IMR-90 (cell line): Measurements from ENCODE around the gene TRAK2. TPM values are rescaled to one million over a fixed set of nuclear protein-coding genes. Genes with fewer than 3 reads are reported as not detected.

ENCODE experiments used
- ATAC-seq: fragments of 200-7000 bp; cut with Tn5 transposase; 2 replicates; pipeline ENCODE4 v1.9.1; 2020; ENCODE audit warnings: low read depth, mild to moderate bottlenecking, moderate library complexity
- BruUV-seq: library from RNA; stranded (reverse); fragments of 400-500 nt; replicated peaks from 2 replicates; lab custom pipeline; 2021; lab: Mats Ljungman, UMichigan
- CTCF ChIA-PET: fragments of 300-600 bp; formaldehyde crosslinking; extraction: SDS; loops from one replicate; lab custom pipeline; 2021; ENCODE audit warnings: antibody characterized with exemption; lab: Yijun Ruan, JAX
- POLR2A ChIA-PET: fragments of 300-600 bp; sonication (Branson Sonifier 250); formaldehyde crosslinking; loops from one replicate; lab custom pipeline; 2022; ENCODE audit warnings: antibody characterized with exemption; ENCODE audit not compliant: unreplicated experiment; lab: Charles Lee
- DNase-seq: peaks from one replicate; pipeline ENCODE4 v3.0.0; 2013
- H2AFZ ChIP-seq: replicated peaks from 2 replicates; pipeline ENCODE3; 2013; ENCODE audit warnings: low read length, mild to moderate bottlenecking; ENCODE audit not compliant: poor library complexity
- H2AK5ac ChIP-seq: 2 replicates; pipeline ENCODE4 v1.6.1; 2013; ENCODE audit warnings: low read depth, low read length, inconsistent platforms
- H2AK9ac ChIP-seq: replicated peaks from 2 replicates; pipeline ENCODE3; 2013; ENCODE audit warnings: mild to moderate bottlenecking, low read depth, low read length, moderate library complexity; ENCODE audit not compliant: poor library complexity
- H2BK120ac ChIP-seq: 2 replicates; pipeline ENCODE4 v1.6.1; 2013; ENCODE audit warnings: low read depth, low read length, inconsistent platforms
- H2BK15ac ChIP-seq: 3 replicates; pipeline ENCODE4 v1.6.1; 2013; ENCODE audit warnings: low read depth, low read length, inconsistent platforms
- H2BK20ac ChIP-seq: 2 replicates; pipeline ENCODE4 v1.6.1; 2013; ENCODE audit warnings: low read depth, mild to moderate bottlenecking, inconsistent platforms, low read length, moderate library complexity
- H2BK5ac ChIP-seq: 2 replicates; pipeline ENCODE4 v1.6.1; 2013; ENCODE audit warnings: mild to moderate bottlenecking, low read depth, low read length, inconsistent platforms; ENCODE audit not compliant: poor library complexity, severe bottlenecking
- H3K14ac ChIP-seq: replicated peaks from 2 replicates; pipeline ENCODE4 v1.6.1; 2013; ENCODE audit warnings: low read depth, low read length, inconsistent platforms
- H3K18ac ChIP-seq: 2 replicates; pipeline ENCODE4 v1.6.1; 2013; ENCODE audit warnings: low read depth, low read length, control low read depth
- H3K23ac ChIP-seq: 2 replicates; pipeline ENCODE4 v1.6.1; 2013; ENCODE audit warnings: low read depth, low read length, inconsistent platforms
- H3K27ac ChIP-seq: 2 replicates; pipeline ENCODE4 v1.5.1; 2013; ENCODE audit warnings: mild to moderate bottlenecking, control low read depth, low read length; ENCODE audit not compliant: insufficient read depth
- H3K27me3 ChIP-seq: 2 replicates; pipeline ENCODE4 v1.6.1; 2013; ENCODE audit warnings: low read length; ENCODE audit not compliant: control insufficient read depth, insufficient read depth
- H3K36me3 ChIP-seq: 2 replicates; pipeline ENCODE4 v1.6.1; 2013; ENCODE audit warnings: low read length, mixed read lengths; ENCODE audit not compliant: control insufficient read depth, insufficient read depth
- H3K4ac ChIP-seq: 2 replicates; pipeline ENCODE4 v1.6.1; 2013; ENCODE audit warnings: low read depth, low read length, inconsistent platforms
- H3K4me1 ChIP-seq: 2 replicates; pipeline ENCODE4 v1.6.1; 2013; ENCODE audit warnings: low read length, mixed read lengths; ENCODE audit not compliant: control insufficient read depth, insufficient read depth
- H3K4me2 ChIP-seq: 2 replicates; pipeline ENCODE4 v1.6.1; 2013; ENCODE audit warnings: low read depth, mild to moderate bottlenecking, control low read depth, low read length, moderate library complexity
- H3K4me3 ChIP-seq: 2 replicates; pipeline ENCODE4 v1.5.1; 2013; ENCODE audit warnings: low read depth, mild to moderate bottlenecking, control low read depth, low read length, moderate library complexity; ENCODE audit not compliant: insufficient read depth
- H3K56ac ChIP-seq: 2 replicates; pipeline ENCODE4 v1.6.1; 2013; ENCODE audit warnings: low read length, inconsistent platforms; ENCODE audit not compliant: insufficient read depth; ENCODE audit errors: extremely low read depth
- H3K79me1 ChIP-seq, 2 experiments: 2 replicates each; pipeline ENCODE4 v1.6.1; 2013; ENCODE audit warnings: low read length in 2 of 2, inconsistent platforms in 1 of 2, low read depth in 1 of 2
- H3K9ac ChIP-seq: 2 replicates; pipeline ENCODE4 v1.6.1; 2013; ENCODE audit warnings: low read depth, low read length, control low read depth
- H3K9me1 ChIP-seq: 2 replicates; pipeline ENCODE4 v1.6.1; 2013; ENCODE audit warnings: low read length, inconsistent platforms; ENCODE audit not compliant: insufficient read depth
- H3K9me3 ChIP-seq: 2 replicates; pipeline ENCODE4 v1.6.1; 2013; ENCODE audit warnings: low read length; ENCODE audit not compliant: control insufficient read depth, insufficient read depth
- H4K20me1 ChIP-seq: 2 replicates; pipeline ENCODE4 v1.6.1; 2013; ENCODE audit warnings: low read length, inconsistent platforms; ENCODE audit not compliant: insufficient read depth
- H4K5ac ChIP-seq: 2 replicates; pipeline ENCODE4 v1.6.1; 2013; ENCODE audit warnings: mild to moderate bottlenecking, low read depth, low read length, control low read depth
- H4K8ac ChIP-seq, 2 experiments: 2 replicates each; pipeline ENCODE4 v1.6.1; 2013; ENCODE audit warnings: low read depth in 2 of 2, low read length in 2 of 2, control low read depth in 1 of 2, inconsistent platforms in 1 of 2
- H4K91ac ChIP-seq: 2 replicates; pipeline ENCODE4 v1.6.1; 2013; ENCODE audit warnings: low read depth, low read length, inconsistent platforms; ENCODE audit not compliant: insufficient read depth
- BHLHE40 ChIP-seq: fragments of 150-350 bp; IDR thresholded peaks from 2 replicates; pipeline ENCODE4 v1.6.1; 2016; ENCODE audit warnings: mild to moderate bottlenecking, low read depth, low read length
- CHD1 ChIP-seq: IDR thresholded peaks from 2 replicates; pipeline ENCODE4 v1.6.1; 2012; ENCODE audit warnings: low read depth, low read length, improper control_type of control experiment
- MAFK ChIP-seq: IDR thresholded peaks from 2 replicates; pipeline ENCODE4 v1.6.1; 2012; ENCODE audit warnings: low read depth, low read length, improper control_type of control experiment
- RAD21 ChIP-seq: IDR thresholded peaks from 2 replicates; pipeline ENCODE4 v1.6.1; 2012; ENCODE audit warnings: low read length, improper control_type of control experiment
- dilution Hi-C: fragments of 300-500 bp; cut with HindIII; formaldehyde crosslinking; loops from one replicate; pipeline ENCODE4 v1.14.3; 2018; ENCODE audit warnings: low sequenced_read_pairs; ENCODE audit not compliant: unreplicated experiment
- in situ Hi-C: fragments of 300-500 bp; cut with MboI; formaldehyde crosslinking; loops from 3 replicates; pipeline ENCODE4 v1.14.3; 2019; ENCODE audit warnings: low sequenced_read_pairs, inconsistent platforms, mixed read lengths
- intact Hi-C: fragments of 100-400 bp; cut with micrococcal nuclease; formaldehyde crosslinking; loops from 2 replicates; pipeline ENCODE4 v1.10.0; 2022
- polyA plus RNA-seq, 3 experiments: library from polyadenylated mRNA; depleted of rRNA; stranded (reverse); fragments of >200 nt; gene quantifications; 2 replicates each; pipeline ENCODE4 v1.2.3, GENCODE V29; 2012; ENCODE audit warnings: low replicate concordance in 1 of 3
- total RNA-seq: library from RNA; depleted of rRNA; stranded (reverse); fragments of >200 nt; gene quantifications from 2 replicates; pipeline ENCODE4 v1.2.3, GENCODE V29; 2012
- TF ChIP-seq, protein P1 (sequence below): conservative IDR thresholded peaks from 2 replicates; pipeline ENCODE4 v1.5.1; 2012; ENCODE audit warnings: mild to moderate bottlenecking, low read depth, low read length, improper control_type of control experiment
- TF ChIP-seq, protein P2 (sequence below): fragments of 150-350 bp; IDR thresholded peaks from 2 replicates; pipeline ENCODE4 v1.6.1; 2017; ENCODE audit warnings: mild to moderate bottlenecking, antibody characterized with exemption, low read length, low read depth

TRAK2 gene
- total and polyA plus RNA-seq, 2 of the 4 experiments (the other 2 are of a cell fraction) = 13.1 to 65.4 TPM

DNA sequence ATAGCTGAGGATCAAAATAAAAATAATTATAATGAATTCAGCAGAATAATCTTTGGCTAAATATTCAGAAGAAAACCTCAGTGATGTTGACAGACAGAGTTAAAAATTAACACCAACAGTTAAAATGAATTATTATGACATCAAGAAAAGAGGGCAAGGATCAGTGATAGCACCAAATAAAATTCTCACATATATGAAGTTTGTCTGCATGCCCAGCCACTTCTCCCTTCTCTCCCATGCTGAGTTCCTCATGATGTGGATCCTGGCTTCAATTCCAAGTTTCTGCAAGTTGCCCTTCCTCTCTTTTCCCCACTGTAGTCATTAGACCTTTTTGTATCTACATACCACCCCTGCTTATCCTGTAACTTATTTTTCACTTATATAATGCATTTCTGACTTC, 7.1 kb upstream of the TRAK2 start:
- POLR2A ChIA-PET = no interaction called here

More for the DNA sequence above, 7.1 kb upstream of the TRAK2 start:
- no peak overlapping the region for H3K14ac ChIP-seq
- H3K9me3 ChIP-seq = peaks cover 2% of the 10 kb centered on the region; the same call in 1 of the 2 replicates
- H3K4me2 ChIP-seq = no peak overlapping the region
- no peak overlapping the region for H2BK15ac ChIP-seq
- BruUV-seq = no TSS peak
- H2BK120ac ChIP-seq = no peak overlapping the region
- no peak overlapping the region for H3K4me3 ChIP-seq
- H3K9ac ChIP-seq = no peak overlapping the region
- no peak overlapping the region for H2AK5ac ChIP-seq
- H4K5ac ChIP-seq = no peak overlapping the region
- no peaks in the 10 kb centered on the region for H3K9me1 ChIP-seq
- H3K79me1 ChIP-seq = peaks cover 3 to 6% of the 10 kb centered on the region in 2 experiments; a peak in 3 of 4 replicates
- no peak overlapping the region for H3K56ac ChIP-seq
- DNase-seq (no peak), ATAC-seq (no peak)
- no peak overlapping the region for H4K8ac ChIP-seq
- no peak overlapping the region for H3K23ac ChIP-seq
- no peak overlapping the region for H2BK20ac ChIP-seq
- H4K91ac ChIP-seq = no peak overlapping the region
- intact Hi-C loops = no loop called here
- no peaks in the 10 kb centered on the region for H3K4me1 ChIP-seq
- no peak overlapping the region for H3K27ac ChIP-seq
- dilution Hi-C loops = no loop called here
- peaks cover 8% of the 10 kb centered on the region for H3K36me3 ChIP-seq
- in situ Hi-C loops = no loop called here
- no peak overlapping the region for H2AFZ ChIP-seq
- H2BK5ac ChIP-seq = no peak overlapping the region
- TF ChIP-seq, protein P1, sequence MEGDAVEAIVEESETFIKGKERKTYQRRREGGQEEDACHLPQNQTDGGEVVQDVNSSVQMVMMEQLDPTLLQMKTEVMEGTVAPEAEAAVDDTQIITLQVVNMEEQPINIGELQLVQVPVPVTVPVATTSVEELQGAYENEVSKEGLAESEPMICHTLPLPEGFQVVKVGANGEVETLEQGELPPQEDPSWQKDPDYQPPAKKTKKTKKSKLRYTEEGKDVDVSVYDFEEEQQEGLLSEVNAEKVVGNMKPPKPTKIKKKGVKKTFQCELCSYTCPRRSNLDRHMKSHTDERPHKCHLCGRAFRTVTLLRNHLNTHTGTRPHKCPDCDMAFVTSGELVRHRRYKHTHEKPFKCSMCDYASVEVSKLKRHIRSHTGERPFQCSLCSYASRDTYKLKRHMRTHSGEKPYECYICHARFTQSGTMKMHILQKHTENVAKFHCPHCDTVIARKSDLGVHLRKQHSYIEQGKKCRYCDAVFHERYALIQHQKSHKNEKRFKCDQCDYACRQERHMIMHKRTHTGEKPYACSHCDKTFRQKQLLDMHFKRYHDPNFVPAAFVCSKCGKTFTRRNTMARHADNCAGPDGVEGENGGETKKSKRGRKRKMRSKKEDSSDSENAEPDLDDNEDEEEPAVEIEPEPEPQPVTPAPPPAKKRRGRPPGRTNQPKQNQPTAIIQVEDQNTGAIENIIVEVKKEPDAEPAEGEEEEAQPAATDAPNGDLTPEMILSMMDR = no peak
- TF ChIP-seq BHLHE40 (no peak), CHD1 (no peak), MAFK (no peak), RAD21 (no peak)
- TF ChIP-seq, protein P2, sequence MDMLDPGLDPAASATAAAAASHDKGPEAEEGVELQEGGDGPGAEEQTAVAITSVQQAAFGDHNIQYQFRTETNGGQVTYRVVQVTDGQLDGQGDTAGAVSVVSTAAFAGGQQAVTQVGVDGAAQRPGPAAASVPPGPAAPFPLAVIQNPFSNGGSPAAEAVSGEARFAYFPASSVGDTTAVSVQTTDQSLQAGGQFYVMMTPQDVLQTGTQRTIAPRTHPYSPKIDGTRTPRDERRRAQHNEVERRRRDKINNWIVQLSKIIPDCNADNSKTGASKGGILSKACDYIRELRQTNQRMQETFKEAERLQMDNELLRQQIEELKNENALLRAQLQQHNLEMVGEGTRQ = no peak
- no peaks in the 10 kb centered on the region for H3K27me3 ChIP-seq
- no peak overlapping the region for H3K18ac ChIP-seq
- H2AK9ac ChIP-seq = no peak overlapping the region
- no peaks in the 10 kb centered on the region for H4K20me1 ChIP-seq
- CTCF ChIA-PET = no interaction called here
- no peak overlapping the region for H3K4ac ChIP-seq
